ENCODE data around the gene TAS1R3.

TAS1R3 gene

GRCh38 chr1:1333551-1334241 is 2.6 kb downstream of the TAS1R3 start:
- DNase-seq (ENCODE audit: low read depth in 2 of 2): no peak
- H3K4me3 ChIP-seq (replicated peaks in 1 of 2; ENCODE audit: low read depth in 2 of 2, low read length in 2 of 2): no peak overlapping the region
- no peak for TF ChIP-seq CTCF (IDR thresholded peaks at IDR 0.05; ENCODE audit: low read depth, low read length)

DNA sequence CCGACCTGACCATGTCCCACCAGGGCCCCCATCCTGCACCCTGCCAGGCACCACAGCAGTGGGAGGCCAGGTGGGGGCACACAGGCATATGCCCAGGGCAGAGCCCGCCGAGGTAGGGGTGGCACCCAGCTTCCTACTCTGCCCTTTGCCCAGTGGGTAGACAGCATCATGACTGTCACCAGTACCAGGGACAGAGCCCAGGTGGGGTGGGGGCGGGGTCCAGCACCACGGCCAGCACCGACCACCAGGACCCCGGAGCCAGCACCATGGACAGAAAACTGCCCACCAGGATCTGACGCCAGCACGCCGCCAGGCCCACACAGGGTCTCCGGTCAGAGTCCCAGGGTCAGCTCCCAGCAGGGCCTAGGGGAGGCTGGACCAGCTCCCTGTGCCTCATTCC is 3.8 kb downstream of the TAS1R3 start:
- no peak for TF ChIP-seq CTCF (IDR thresholded peaks at IDR 0.05; ENCODE audit: low read depth, low read length)
- no peak for DNase-seq (ENCODE audit: low read depth in 2 of 2)
- no peak overlapping the region for H3K4me3 ChIP-seq (replicated peaks in 1 of 2; ENCODE audit: low read depth in 2 of 2, low read length in 2 of 2)

DNA sequence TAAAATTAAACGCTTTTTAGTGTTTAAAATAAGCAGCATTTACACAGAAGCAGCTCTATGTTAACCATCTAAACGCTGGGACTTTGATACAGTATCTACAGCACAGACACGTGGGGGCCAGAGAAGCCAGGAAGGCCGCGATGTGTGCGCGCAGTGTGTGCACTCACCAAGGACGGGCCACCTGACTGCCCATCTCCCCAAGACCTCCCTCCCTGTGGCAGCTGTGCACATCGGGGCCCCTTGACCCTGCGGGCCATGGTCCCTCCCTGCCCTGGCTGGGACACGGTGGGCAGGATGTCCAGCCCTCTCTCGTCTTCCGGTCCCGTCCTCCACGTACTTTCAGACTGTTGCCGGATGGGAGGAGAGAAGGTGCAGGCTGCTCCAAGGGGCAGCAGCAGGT is 4.2 kb downstream of the TAS1R3 start:
- no peak for DNase-seq (ENCODE audit: low read depth in 2 of 2)
- H3K4me3 ChIP-seq (replicated peaks in 1 of 2; ENCODE audit: low read depth in 2 of 2, low read length in 2 of 2): no peak overlapping the region
- no peak for TF ChIP-seq CTCF (IDR thresholded peaks at IDR 0.05; ENCODE audit: low read depth, low read length)

DNA sequence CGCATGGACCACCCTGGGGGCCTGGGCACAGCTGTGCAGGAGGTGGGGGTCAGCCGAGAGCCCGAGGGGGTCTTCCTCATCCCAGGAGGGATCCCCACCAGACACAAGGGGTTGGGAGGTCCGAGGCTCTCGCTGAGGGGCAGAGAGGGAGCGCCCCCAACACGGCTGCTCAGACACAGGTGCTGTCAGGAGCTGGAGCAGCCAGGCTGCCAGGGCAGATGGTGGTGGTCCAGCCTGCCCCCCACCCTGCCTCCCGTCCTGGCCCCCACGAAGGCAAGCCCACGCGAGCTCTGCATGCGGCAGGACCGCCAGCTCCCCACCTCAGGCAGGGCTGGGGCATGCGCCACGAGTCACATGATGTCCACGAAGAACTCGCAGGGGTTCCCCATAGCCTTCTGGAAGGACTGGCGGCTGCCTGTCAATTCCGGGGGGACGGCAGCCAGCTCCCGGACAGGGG is 4.7 kb downstream of the TAS1R3 start:
- no peak overlapping the region for H3K4me3 ChIP-seq (replicated peaks in 1 of 2; ENCODE audit: low read depth in 2 of 2, low read length in 2 of 2)
- no peak for TF ChIP-seq CTCF (IDR thresholded peaks at IDR 0.05; ENCODE audit: low read depth, low read length)
- no peak for DNase-seq (ENCODE audit: low read depth in 2 of 2)

DNA sequence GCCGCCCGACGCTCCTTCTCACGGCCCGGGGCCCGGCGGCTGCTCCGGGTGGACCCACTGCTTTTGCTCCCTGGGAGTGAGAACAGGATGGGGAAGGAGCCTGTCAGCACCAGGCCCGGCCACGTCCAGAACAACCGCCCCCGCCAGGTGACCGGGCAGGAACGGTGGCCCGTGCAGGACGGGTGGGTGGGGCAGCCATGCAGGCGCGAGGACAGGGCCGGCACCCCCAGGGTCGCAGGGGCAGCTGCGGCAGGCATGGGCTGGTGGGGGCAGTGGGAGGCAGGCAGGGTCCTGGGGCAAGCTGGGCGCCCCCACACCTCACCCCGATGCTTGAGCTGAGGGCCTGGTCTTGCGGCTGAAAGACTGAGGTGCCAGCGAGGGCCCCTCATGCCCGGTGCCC is 5.4 kb downstream of the TAS1R3 start:
- DNase-seq (ENCODE audit: low read depth in 2 of 2): no peak
- H3K4me3 ChIP-seq (replicated peaks in 1 of 2; ENCODE audit: low read depth in 2 of 2, low read length in 2 of 2): no peak overlapping the region
- TF ChIP-seq CTCF (IDR thresholded peaks at IDR 0.05; ENCODE audit: low read depth, low read length): no peak

- TF ChIP-seq CTCF (IDR thresholded peaks at IDR 0.05; ENCODE audit: low read depth, low read length): no peak
Measured at GRCh38 chr1:1336931-1337792, 6.1 kb downstream of the TAS1R3 start.

More at GRCh38 chr1:1336931-1337792, 6.1 kb downstream of the TAS1R3 start:
- DNase-seq (ENCODE audit: low read depth in 2 of 2): no peak
- H3K4me3 ChIP-seq (replicated peaks in 1 of 2; ENCODE audit: low read depth in 2 of 2, low read length in 2 of 2): no peak overlapping the region
